Measurements from ENCODE around the gene SKA1.

DNA sequence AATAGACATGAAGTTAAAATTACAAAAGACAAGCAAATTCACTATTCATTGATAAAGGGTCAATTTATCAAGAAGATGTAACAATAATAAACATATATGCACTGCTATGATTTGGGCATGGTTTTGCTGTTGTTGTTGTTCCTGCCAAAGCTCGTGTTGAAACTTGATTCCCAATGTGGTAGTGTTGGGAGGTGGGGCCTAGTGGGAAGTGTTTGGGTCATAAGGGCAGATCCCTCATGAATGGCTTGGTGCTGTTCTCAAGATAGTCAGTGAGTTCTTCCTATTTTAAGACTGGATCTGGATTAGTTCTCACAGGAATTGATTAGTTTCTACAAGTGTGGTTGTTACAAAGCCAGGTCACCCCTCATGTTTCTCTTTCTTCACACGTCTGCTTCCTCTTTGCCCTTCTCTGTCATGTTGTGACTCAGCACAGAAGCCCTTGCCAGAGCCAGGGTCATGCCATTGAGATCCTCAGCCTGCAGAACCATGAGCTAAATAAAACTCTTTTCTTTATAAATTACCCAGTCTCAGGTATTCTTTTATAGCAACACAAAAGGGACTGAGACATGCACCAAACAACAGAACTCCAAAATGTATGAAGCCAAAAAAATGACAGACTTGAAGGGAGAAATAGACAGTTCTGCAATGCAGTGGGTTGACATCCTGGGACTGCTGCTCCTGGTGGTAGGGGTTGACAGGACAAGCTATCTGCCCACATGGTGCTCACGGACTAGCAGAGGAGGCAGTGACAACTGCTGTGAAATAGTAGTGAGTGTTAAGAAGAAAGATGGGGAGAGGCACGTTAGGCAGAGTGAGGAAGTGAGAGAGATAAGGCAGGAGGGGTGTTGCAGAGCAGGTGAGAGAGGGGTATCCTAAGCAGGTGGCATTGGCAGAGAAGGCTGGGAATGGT is 18.6 kb upstream of the SKA1 start:
- TF ChIP-seq CTCF (IDR thresholded peaks at IDR 0.05; ENCODE audit: insufficient read depth, low read length), result peak; percentile 69
- no peak for TF ChIP-seq POLR2AphosphoS5 (IDR thresholded peaks at IDR 0.05; ENCODE audit: low read depth)
- TF ChIP-seq GABPA (IDR thresholded peaks at IDR 0.05; ENCODE audit: low read depth), result no peak
- TF ChIP-seq, protein P1, sequence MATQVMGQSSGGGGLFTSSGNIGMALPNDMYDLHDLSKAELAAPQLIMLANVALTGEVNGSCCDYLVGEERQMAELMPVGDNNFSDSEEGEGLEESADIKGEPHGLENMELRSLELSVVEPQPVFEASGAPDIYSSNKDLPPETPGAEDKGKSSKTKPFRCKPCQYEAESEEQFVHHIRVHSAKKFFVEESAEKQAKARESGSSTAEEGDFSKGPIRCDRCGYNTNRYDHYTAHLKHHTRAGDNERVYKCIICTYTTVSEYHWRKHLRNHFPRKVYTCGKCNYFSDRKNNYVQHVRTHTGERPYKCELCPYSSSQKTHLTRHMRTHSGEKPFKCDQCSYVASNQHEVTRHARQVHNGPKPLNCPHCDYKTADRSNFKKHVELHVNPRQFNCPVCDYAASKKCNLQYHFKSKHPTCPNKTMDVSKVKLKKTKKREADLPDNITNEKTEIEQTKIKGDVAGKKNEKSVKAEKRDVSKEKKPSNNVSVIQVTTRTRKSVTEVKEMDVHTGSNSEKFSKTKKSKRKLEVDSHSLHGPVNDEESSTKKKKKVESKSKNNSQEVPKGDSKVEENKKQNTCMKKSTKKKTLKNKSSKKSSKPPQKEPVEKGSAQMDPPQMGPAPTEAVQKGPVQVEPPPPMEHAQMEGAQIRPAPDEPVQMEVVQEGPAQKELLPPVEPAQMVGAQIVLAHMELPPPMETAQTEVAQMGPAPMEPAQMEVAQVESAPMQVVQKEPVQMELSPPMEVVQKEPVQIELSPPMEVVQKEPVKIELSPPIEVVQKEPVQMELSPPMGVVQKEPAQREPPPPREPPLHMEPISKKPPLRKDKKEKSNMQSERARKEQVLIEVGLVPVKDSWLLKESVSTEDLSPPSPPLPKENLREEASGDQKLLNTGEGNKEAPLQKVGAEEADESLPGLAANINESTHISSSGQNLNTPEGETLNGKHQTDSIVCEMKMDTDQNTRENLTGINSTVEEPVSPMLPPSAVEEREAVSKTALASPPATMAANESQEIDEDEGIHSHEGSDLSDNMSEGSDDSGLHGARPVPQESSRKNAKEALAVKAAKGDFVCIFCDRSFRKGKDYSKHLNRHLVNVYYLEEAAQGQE (IDR thresholded peaks at IDR 0.05; ENCODE audit: insufficient replicate concordance, low read depth), result no peak

All from HL-60 (cell line).